GM21576 (cell line): Measurements from ENCODE around the gene CDX2.
"Not testable (repeated sequence)": the region's sequence is repeated elsewhere in the genome, so short reads cannot be mapped to it uniquely, and the experiment has no call there.

Source experiments
- ATAC-seq: cut with Tn5 transposase; IDR thresholded peaks from one replicate; pipeline ENCODE4 v1.9.1; 2021; ENCODE audit warnings: mild to moderate bottlenecking, moderate library complexity; ENCODE audit not compliant: unreplicated experiment

Gene CDX2

DNA sequence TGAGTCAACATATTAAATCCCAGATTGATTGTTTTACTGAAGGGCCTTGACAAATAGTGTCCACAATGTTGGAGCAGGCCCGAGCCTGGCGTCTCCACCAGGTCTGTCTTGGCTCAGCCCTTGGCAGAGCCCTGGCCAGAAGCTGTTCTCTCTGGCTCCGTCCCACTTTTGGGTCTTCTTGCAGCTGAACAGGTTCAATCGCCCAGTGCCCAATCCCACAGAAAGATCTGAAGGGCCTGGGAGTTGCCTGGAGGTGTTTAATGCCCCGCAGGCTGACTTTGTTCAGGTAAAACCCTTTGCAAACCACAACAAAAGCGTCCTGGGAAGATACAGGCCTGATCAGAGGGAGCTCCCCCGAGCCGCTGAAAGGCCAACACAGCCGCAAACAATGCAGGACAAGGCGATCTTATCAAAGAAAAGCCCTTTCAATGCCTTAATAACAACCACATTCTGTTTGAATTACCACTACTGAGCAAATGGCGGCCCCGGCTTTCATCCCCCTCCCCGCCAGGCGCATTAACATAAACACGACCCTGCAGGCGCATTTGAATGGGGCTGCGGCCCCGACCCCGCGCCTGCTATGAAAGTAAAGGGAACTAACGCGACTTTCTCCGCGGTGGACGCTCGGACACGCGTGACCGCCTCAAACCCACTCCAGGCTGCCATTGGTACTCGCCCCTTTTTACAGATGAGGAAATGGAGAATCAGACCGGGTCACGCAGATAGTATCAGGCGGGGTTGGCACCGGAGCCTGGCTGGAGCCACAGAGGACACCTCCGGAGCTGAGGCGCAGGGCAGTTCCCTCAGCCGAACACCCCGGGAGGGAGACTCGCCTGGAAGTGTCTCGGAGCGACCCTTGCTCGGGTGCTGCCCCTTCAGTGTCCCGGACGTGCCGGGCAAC, 3.1 kb downstream of the CDX2 start:
- ATAC-seq = no peak

DNA sequence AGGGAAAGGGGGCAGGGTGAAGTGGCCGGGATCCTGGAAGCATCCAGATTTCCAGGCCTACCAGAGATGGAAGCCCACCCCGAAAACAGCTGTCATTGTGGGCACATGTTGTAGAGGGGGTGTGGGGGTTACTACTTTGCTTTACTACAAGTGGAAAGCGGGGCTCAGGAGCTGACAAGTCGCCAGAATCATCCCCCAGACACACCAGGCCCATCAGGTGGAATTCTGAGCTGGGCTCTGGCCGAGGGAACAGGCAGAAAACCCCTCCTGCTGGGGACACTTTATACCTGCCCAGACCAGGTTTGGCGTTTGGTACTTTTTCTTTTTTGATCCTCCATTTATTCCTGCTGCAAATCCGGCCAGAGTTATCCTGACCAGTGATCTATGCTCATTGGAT, 3.8 kb downstream of the CDX2 start:
- no peak for ATAC-seq

DNA sequence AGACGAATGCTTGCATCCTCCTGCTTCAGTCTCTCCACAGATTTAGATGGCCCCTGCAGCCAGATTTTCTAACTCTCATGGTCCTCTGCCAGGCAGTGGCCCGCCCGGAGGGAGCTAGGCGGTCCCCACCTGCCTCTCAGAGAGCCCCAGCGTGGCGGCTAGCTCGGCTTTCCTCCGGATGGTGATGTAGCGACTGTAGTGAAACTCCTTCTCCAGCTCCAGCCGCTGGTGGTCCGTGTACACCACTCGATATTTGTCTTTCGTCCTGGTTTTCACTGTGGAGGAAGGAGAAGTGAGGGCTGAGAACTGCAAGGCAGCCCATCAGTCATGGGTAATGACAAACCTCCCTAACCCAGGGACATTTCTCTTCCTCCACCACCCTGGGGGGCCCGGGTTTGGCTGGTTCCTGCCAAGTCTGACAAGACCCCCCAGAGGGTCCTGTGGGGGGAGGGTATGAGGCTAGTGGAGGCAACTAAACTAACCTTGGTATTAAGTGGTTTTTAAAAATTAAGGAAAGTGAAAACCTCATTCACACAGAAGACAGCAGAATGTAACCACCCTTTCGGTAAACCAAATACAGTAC, 4.3 kb downstream of the CDX2 start:
- no peak for ATAC-seq

DNA sequence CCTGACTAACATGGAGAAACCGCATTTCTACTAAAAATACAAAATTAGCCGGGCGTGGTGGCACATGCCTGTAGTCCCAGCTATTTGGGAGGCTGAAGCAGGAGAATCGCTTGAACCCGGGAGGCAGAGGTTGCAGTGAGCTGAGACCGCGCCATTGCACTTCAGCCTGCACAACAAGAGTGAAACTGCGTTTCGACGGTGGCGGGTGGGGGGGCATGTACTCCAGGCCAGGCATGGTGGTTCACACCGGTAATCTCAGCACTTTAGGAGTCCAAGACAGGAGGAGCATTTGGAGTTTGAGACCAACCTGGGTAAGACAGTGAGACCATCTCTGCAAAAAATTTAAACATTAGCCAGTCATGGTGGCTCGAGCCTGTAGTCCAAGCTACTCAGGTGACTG, 4.9 kb downstream of the CDX2 start:
- ATAC-seq = not testable (repeated sequence)

DNA sequence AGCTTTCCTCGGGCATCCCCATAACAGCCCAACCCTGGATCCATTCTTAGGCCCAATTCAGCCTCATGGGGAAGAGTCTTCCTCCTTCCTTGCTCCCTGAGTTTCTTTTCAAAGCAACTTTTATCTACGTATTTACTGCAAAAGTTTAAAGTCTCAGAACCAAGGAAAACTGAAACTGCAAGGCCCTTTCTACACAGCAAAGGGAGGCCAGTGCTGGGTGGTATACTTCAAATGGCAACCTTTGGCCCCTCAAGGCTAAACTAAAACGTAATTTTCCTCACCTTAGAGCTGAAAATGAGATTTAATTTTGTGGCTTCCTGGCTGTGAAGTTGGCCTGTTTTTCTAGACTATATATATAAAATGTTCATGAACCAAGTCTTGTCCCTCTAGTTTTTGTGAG, 5.6 kb downstream of the CDX2 start:
- no peak for ATAC-seq

DNA sequence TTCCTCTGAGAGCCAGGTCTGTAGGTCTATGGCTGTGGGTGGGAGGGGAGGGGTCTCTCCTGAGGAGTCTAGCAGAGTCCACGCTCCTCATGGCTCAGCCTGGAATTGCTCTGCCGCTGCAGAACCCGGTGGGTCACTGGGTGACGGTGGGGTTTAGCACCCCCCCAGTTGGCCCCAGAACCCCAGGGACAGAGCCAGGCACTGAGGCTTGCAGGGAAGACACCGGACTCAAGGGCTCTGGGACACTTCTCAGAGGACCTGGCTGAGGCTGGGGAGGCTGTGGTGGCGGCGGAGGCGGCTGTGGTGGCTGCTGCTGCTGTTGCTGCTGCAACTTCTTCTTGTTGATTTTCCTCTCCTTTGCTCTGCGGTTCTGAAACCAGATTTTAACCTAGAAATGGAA, 6.1 kb downstream of the CDX2 start:
- no peak for ATAC-seq

DNA sequence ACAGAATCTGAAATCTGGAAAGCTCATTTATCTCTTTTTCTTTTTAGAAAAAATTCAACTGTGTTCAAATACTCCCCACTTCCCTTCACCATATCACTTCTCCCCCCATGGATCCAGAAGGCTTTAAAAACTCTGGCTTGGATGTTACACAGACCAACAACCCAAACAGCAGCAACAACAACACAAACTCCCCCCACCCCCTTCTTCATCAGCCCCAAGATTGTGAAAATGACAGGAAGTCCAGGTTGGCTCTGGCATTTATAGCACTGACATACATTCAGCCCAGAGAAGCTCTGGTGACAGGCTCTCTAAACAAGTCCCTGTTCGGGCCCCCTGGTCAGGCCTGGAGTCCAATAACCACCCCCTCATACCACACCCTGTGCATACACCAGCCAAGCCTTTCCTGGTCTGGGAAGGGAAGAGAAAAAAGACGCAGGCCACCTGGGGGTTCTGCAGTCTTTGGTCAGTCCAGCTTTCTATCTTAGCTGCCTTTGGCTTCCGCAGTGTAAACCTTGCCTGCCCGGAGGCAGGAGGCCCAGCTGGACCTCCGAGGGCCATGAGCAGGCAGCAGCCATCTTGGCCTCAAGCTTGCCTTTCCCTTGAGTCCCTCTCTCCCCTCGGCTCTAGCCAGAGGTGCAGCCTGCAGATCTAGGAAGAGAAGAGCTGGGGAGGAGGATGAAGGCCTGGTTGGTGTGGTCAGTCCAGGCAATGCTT, 6.8 kb downstream of the CDX2 start:
- no peak for ATAC-seq

DNA sequence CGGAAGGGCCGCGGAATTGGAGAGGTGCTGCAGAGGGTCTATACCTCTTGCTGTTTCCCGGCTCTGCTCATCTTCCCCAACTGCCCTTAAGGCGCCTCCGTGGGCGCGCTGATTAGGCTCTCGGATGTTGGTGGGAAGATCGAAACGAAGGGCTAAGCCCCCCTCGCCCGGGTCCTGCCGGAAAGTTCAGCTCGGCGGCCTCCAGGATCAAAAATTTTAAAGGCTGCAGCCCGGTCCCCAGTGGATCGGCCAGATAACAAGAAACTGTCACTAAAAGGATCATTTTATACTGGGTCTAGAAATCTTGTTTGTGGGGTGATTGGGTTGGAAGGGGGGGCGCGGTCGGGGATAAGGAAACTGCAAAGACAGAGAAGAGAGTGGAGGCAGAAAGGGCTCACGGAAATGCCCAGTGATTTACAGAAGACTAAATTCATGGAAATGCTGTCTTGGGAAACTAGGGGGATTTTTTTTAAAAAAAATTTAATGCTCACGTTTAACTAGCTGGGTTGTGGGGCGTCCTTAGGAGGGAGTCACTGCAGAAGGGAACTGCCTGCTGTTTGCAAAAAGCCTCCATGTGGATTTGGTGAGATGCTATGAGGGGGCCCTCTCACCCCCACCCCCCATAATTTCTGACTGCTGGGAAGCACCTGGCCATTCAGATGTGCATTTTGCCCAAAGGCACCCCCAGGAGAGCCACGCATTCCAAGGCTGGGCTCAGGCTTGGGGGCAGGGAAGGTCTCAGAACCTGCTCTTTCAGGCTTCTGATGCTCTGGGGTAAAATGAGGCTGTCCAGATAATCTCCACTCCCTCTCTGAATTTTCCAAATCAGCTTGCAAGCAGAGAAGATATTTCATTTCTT, 7.7 kb downstream of the CDX2 start:
- ATAC-seq = no peak

DNA sequence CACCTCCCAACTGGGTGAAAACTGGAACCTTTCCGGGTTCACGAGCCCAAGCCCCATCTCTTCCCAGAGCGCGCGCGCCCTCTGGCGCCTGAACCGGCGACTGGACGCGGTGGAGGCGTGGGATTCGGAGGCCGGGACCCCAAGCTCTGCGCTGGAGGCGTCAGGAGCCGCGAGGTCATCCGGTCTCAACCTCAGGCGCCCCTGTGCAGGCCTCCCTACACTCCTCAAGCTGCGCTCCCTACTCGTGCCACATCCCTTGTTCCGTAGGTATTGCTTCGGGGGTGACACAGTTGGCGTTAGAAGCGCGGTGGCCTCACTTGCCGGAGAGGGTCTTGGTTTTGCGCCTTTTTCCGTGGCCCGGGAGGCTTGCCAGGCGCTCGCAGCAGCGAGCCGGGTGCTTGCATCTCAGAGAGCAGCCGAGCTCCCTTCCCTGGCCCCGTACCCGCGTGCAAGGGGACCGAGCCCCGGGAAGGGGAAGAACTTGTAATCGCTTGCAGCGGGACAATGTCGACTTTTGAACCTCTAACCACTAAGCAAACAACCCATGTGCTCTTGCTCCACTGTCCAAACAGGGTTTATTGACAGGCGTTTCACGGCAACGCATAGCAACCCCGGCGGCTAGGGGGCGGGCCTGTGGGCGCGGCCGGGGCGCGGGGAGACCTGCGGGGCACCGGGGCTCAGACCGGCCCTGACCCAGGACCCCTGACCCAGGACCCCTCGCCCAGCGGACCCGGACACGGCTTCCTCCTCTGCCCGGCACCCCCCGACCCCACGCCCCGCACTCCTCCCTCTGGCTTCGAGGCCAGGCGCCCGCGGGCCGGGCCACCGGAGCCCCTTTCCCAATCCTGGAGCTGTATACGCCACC, 8.5 kb downstream of the CDX2 start:
- no peak for ATAC-seq

DNA sequence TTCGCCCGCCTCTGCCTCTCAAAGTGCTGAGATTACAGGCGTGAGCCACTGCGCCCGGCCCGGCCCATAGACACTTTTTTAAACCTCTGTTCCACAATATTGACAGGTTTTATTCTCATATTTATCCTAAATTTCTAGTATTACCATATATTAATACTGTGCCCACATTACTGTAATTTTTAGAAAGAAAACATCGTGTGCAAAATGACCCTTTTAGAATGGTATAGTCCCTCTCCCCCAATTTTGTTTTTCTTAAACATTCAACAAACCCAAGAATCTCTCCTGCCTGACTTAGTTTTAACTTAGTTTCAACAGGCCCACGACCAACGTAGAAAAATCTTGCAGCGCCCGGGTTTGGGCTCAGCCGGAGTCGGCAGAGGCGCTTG, 9.1 kb downstream of the CDX2 start:
- no peak for ATAC-seq

DNA sequence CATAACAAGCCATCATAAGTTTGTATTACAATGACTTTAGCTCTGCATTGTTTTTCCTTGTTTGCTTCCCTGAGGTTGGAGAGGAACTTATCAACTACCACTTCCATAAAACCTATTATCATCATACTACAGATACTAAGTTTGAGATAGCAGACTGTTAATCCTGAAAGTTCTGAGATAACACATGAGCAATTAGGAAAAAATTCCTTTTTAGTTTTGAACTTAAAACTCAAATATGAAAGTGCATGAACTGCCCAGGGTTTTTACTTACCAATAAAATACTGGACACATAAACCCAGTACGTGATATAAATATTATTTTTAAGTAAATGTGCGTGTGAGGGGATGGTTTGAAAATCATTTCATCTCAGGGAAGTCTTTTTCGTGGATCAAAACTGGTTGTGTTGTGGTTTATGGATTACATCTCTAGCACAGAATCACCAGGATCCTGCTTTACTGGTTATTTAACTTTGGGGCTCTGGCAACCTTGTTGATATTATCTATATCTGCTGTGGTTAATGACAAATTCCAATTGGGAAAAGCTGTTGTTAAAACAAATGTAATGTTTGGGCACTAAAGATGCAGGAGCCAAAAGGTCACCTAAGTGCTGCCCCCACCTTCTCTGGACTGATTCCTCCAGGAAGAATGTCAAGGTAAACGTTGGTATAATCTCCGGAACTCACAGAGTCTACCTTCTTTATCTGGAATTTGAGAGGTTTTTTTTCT, 12.4 kb downstream of the CDX2 start:
- no peak for ATAC-seq

DNA sequence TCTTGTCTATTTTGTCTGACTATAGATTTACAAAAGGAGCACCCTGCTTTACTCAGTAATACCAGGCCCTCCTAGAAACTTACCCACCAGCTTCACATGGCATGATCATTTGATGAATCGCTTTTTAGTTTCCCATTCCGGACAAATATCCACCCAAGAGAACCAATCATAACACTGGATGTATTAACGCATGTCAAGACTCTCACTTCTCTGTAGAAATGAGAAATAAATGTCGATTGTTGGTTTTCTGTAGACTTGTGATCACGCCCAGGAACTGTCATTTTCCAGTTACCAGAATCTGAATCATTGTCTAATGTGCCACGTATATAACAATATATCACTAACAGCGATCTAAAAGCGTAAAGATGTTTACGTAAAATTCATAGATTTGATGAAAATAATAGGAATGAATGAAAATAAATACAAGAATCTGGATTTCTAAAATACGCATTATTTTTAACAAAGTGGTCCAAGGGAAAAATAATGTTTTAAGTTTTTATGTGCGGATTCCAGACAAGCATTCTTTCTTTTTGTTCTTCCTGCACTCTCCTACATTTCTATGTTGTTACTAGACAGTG, 14.0 kb downstream of the CDX2 start:
- no peak for ATAC-seq

DNA sequence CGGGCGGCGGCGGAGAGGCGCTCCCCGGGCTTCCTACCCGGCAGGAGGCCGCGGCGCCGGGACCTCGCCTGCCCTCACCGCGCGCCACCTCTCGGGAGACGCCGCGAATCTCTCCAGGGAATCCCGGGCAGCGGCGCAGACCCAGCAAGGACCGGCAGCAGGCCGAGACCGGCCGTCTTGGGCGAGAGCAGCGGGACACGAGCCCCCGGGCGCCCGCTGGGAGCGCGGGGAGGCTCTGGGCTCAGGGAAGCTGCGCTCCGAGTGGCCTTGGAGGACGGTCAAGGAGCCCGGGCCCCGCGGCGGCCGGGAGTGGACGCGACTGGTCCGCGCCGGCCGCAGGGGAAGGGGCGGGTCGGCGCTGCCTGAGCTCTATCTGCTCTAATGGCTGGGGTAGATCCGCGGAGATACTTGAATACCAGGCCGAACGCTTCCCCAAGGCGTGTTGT, 14.7 kb downstream of the CDX2 start:
- peak; percentile 18 for ATAC-seq

DNA sequence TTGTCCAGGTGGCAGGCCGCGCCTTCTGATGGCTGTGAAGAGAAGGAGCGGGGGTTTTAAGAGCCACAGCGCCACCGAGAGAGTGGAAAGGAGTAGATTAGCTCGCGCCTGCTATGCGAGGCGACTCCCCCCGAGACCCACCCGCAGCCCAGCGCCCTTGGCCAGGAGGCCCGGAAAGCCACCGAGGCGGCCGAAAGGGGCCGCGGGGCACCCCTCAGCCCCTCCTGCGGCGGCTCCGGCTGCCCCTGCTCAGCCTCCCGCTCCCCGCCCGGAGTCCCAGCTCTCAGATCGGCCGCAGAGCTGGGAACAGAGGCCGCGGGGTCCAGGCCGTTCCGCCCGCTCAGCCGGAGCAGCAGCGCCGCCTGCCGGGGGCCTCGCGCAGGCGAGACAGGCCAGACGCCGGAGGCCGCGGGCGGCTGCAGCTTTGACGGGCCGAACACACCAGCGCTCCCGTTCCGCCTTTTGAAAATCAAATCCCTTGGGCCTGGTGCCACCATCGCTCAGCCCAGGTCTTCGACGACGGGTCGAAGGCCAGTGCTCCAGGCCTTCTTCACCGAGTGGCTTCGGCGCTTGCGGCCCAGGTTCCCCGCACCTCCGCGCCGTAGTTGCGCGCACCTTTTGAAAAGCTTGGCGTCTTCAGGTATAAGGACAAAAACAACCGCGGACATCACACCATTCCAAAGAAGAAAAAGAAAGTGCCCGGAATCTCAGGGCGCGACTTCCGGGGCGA, 15.3 kb downstream of the CDX2 start:
- peak; percentile 84 for ATAC-seq

DNA sequence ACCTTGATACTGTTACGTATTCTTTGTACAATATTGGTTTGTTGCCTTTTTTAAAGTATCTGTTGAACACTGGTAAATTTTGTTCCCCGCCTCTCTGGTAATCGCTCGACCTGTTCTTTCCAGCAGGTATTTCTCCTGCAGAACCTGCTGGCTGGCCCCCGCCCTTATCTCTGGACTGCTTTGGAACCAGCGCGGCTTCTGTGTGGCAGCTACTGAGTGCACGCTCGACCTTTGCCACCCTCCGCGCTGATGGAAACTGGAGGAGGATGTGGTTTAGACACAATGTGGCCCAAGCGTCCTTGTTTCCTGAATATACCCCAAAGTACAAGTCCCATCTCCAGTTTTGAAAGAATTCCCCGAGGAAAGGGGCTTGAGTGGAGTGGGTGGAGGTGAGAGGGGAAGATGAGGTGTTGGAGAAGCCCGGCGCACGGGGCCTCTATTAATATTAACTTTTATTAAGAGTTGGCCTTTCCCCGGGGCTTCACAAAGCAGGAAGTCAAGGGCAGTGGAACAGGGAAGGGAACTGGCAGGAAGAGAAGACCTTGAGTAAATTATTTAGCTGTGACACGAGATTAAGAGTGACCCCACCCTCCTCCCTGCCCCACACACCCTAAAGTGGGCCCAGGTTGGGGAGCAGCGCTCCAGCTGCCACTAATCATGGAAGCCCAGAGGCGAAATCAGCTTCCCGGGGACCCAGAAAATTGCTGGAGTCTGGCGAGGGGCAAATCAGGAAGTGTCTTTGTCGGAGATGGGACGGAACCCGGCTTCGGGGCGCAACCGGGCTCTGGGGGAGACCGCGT, 16.0 kb downstream of the CDX2 start:
- no peak for ATAC-seq

DNA sequence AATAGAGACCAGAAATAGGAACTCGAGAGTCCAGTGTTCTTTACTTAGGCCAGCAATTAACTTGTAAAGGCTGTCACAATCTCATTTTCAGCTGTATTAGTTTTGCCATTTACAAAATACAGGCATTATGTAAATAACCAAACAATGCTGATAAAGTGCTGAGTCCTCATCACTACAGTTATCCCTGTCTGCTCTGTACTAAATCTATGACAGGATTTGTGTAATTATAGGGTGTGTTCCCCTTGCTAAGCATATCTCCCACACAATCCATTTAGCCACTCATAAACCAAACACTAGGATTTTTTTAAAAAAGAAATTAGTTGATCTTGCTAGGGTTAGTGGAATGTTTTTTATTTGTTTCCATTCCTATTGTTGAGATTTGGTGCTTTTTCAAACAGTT, 26.1 kb downstream of the CDX2 start:
- no peak for ATAC-seq

DNA sequence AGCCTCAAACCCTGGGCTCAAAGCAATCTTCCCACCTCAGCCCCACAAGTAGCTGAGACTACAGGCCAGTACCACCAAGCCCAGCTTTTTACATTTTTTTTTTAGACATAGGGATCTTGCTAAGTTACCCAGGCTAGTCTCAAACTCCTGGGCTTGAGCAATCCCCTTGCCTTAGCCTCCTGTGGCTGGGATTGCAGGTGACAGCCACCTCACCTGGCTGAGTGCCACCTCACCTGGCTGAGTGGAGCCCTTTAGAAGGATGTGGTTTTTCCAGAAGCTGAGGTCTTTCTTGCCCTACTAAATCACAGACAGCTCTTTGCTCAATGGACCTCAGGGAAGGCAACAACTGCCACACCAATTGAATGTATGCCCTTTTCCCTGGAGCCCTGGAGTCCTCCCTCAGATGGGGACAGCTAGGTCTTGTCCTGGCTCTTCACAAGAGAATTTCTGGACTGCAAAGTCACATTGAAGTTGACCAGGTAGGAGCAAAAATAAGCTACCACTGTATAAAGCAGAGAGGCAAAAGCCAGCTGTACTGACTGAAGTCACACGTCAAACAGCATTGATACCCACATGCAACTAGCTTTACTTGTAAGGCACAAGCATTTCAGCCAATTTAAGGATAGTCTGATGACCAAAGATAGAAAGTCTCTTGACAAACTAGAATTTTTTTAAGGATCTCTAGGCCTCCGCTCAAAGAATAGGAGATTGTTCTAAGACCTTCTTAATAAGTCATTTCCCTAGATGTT, 35.4 kb downstream of the CDX2 start:
- ATAC-seq = no peak
